HG03108 (cell line): ENCODE data around the gene IFT52.
"Not testable (repeated sequence)": the region's sequence is repeated elsewhere in the genome, so short reads cannot be mapped to it uniquely, and the experiment has no call there.

ENCODE experiments used
- ATAC-seq: cut with Tn5 transposase; IDR thresholded peaks from one replicate; pipeline ENCODE4 v1.9.1; 2021; ENCODE audit warnings: moderate library complexity; ENCODE audit not compliant: unreplicated experiment

The IFT52 gene

DNA sequence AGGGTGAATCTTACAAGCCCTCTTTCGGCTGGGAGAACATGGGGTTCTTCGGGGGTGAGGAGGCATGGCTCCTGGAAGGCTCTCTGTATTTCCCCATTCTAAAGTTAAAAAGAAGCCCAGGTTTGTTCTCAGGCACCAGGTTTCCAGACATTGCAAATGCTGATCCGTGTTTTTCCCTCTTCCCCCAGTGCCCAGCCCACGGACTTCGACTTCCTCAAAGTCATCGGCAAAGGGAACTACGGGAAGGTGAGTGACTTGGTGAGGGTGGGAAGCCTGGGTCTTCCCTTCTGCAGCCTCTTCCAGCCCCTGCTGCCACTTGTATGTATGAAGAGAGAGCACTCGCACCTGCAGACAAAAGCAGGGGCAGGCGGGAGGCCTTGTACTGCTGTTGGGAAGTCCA lies 23.3 kb upstream of the IFT52 start:
- ATAC-seq: no peak

DNA sequence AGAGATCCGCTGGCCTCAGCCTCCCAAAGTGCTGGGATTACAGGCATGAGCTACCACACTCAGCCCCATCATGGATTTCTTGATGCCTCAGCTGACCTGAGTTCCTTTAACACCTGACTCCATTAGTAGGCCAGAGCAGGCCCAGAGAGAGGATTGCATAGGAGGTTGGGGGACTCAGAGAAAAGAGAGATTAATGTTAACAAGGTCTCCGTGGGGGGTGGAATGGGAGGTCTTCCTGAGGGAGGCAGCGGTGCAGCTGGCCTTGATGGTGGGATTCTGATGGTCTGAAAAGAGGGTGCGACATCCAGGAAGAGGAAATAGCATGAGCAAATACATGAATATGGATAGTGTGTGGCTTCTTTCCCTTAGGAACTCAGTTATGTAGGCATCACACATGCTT lies 22.0 kb upstream of the IFT52 start:
- no peak for ATAC-seq

DNA sequence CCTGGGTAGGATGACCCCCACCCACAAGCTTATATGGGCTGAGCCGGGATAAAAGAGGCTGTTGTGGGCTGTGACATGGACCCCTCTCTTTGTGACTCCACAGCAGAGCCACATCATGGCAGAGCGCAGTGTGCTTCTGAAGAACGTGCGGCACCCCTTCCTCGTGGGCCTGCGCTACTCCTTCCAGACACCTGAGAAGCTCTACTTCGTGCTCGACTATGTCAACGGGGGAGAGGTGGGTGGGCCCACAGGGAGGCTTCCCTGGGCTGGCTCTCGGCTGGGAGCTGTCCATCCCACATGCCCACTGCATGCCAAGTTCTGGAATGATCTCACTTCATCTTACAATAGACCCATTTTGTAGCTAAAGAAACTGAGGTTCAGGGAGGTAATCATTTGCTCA lies 21.5 kb upstream of the IFT52 start:
- ATAC-seq: no peak

DNA sequence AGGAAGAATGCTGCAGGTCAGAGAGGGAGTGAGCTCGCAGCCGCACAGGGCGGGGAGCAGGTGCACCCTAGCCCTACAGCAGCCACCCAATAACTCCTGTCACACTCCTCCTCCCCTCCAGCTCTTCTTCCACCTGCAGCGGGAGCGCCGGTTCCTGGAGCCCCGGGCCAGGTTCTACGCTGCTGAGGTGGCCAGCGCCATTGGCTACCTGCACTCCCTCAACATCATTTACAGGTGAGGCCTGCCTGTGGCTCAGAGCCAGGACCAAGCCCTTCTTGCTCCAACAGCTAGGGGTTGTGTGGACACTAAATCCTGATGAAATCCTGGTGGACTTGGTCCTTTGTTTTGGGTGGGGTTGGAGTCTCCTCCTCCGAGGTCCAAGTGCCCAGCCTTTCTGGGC lies 20.2 kb upstream of the IFT52 start:
- ATAC-seq: no peak

DNA sequence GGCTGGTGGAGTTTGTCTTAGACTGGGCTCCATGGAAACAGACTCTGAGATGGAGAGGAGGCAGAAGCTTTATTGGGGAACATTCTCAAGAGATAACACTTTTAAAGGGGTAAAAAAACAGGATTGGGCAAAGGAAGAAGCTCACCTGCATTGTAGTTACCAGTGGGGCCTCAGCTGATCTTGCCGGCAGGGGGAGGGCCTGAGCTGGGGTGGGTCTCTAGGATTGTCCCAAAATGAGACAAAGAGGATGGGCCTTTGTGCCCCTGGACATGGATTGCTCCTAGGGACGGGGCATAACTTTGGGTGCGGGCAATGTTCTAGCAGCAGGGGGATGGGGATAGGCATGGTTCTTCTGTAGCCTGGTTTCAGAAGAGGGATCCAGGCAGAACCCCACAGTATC lies 19.4 kb upstream of the IFT52 start:
- ATAC-seq: no peak

DNA sequence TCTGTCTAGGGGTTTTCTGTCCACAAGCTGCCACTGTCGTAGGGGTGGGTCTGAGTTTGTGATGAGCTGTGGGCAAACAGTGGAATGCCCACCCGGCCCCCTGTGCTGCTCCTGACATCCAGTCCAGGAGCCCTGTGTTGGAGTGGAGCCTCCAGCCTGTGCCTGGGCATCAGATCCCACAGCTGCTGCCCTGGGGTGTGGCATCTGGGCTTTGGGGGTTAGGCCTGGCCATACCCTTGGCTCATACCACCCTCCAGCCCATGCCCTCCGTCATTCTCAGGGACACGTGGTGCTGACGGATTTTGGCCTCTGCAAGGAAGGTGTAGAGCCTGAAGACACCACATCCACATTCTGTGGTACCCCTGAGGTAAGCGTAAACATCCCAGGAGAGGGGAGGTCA lies 19.0 kb upstream of the IFT52 start:
- ATAC-seq: no peak

DNA sequence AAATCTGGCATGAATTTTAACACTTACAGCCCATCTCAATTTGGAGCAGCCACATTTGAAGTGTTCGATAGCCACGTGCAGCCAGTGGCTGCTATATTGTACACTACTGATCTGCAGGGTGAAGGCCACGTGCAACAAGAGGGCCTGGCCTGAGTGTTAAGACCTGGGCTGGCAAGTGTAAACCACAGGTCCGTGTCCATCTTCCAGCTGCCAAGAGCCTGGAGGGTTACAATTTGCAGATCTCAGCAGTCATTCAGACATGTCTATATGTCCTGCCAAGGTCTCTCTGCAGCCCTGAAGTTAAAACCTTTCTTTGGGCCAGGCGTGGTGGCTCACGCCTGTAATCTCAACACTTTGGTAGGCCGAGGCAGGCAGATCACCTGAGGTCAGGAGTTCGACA lies 17.8 kb upstream of the IFT52 start:
- no peak for ATAC-seq

DNA sequence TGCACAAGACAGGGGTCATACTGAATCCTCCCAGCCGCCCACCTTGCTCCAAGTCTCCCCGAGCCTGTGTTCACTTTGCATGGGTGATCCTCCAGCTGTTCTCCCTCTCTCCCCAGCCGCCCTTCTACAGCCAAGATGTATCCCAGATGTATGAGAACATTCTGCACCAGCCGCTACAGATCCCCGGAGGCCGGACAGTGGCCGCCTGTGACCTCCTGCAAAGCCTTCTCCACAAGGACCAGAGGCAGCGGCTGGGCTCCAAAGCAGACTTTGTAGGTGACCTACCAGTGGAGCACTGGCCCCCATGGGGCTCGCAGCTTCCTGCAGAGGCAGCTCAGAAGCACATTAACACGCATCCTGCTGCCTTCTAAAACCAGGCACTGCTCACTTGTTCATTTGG lies 14.6 kb upstream of the IFT52 start:
- no peak for ATAC-seq

DNA sequence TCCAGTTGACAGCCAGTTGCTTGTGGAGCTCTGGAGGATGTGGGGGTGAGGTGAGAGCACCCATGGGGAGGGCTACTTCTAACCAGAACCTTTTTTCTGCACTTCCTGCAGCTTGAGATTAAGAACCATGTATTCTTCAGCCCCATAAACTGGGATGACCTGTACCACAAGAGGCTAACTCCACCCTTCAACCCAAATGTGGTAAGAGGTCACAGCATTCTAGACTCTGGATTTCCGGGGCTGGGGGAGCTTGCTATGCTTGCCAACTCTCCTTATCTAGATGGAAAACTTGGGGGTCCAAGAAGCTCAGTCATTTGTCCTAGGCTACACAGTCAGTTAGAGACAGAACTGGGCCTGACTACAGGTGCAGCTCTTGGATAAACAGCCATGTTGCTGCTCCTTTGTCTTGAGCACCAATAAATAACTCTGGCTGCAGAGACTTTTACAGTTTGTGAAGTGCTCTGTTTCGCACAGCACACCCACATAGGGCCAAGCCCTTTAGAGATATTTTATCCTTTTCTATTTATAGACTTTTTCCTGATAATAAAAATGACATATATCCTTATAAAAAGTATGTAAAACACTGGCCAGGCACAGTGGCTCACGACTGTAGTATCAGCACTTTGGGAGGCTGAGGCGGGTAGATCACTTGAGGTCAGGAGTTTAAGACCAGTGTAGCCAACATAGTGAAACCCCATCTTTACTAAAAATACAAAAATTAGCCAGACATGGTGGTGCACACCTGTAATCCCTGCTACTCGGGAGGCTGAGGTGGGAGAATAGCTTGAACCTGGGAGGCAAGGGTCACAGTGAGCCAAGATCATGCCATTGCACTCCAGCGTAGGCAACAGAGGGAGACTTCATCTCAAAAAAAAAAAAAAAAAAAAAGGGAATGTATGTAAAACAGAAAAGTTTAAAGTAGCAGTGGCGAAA lies 10.6 kb upstream of the IFT52 start:
- no peak for ATAC-seq

DNA sequence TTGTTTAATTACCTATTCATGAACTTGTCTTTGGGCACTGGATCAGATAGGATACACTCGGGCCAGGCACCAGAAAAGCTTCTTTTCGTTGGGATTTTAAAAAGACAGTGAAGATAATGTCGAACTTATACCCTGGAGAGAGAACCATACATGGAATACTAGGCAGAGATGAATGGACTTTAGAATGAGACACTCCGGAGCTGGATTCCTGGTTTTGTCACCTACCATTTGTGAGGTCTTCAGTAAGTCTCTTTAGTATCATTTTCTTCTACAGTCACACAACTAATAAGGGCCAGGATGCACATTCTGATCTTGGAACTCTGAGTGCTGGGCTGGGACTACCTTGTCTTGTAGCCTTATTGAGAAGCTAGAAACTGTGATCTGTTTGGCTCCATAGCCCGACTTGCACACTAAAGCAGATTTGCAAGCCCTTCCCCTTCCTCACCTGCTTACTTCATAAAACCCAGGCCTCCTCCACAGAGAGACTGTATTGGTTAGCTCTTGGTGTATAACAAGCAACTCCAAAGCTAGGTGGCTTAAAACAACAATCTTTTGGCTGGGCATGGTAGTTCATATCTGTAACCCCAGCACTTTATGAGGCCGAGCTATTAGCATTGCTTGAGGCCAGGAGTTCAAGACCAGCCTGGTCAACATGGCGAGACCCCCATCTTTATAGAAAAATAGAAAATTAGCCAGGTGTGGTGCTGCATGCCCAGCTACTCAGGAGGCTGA lies 7.4 kb upstream of the IFT52 start:
- no peak for ATAC-seq

DNA sequence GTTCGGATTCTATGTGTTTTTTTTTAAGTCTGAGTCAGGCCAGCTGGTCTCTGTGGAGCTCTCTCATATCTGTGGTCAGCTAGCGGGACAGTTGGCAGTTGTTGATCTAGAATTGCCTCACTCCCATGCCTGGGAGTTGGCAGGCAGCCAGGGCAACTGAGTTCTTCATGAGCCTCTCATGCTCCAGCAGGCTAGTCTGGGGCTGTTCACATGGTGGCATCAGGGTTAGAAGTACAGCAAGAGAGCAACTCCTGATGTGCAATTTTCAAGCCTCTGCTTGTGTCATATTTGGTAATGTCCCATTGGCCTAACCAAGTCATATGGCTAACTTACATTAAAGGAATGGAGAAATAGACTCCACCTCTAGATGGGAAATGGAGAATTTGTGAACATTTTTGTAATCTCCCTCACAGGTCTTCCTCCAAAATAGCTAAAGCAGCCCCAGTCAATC lies 6.7 kb upstream of the IFT52 start:
- no peak for ATAC-seq

DNA sequence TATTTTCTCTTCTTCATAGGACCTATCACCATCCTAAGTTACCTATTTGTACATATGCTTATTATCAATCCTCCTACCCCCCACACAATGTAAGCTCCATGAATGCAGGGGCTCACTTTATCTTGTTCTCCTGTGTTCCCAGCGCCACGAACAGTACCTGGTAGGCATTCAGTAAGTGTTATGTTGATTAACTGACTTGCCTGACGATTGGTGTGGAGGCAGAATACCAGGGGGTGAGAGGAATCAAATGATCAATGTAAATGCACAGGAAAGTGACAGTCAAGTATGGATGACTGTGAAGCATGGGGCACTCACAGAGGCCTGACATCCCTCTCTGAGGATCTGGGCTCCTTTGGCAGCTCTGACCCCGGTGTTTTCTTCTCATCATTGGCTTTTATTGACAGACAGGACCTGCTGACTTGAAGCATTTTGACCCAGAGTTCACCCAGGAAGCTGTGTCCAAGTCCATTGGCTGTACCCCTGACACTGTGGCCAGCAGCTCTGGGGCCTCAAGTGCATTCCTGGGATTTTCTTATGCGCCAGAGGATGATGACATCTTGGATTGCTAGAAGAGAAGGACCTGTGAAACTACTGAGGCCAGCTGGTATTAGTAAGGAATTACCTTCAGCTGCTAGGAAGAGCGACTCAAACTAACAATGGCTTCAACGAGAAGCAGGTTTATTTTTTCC lies 6.1 kb upstream of the IFT52 start:
- no peak for ATAC-seq

DNA sequence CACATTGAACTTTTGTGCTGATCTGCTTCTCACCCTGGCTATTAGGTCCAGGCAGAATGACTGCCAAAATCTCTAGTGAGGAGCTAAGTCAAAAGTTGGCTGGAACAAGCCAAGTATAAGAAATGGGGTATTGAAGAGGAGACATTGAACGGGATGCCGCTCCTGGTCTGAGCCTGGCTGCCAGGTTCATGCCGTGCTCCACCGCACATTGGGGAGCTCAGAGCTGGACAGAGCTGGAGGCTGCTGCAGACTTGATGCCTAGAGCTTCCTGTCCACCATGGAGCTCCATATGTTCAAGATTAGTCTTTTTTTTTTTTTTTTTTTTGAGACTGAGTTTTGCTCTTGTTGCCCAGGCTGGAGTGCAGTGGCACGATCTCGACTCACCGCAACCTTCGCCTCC lies 4.1 kb upstream of the IFT52 start:
- ATAC-seq: no peak

DNA sequence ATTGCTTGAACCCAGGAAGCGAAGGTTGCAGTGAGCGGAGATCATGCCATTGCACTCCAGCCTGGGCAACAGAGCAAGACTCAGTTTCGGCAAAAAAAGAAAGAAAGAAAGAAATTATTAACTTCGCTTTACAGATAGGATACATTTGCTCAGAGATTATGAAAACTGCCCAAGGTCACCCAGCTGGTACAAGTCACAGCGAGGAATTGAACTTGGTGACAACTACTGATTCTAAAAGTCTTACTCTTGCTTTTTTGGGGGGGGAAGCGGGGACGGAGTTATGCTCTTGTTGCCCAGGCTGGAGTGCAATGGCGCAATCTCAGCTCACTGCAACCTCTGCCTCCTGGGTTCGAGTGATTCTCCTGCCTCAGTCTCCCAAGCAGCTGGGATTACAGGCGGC lies 2.2 kb upstream of the IFT52 start:
- not testable (repeated sequence) for ATAC-seq

DNA sequence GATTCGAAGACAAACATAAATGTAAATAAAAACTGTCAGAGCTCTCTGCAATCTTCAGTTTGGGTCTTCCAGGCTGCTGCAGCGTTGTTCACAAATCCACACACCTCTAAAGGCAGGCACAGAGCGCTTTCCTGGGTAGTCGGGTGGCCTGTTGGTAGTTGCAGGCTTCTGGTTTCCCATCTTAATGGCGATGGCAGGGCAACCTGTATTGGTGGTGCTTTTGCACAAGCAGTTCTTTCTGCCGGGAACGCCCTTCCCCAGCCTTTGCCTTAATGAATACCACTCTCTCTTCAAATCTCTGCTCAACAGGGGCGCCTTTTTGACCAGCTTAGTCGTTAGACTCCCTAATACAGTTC lies 723 bp upstream of the IFT52 start:
- no peak for ATAC-seq

DNA sequence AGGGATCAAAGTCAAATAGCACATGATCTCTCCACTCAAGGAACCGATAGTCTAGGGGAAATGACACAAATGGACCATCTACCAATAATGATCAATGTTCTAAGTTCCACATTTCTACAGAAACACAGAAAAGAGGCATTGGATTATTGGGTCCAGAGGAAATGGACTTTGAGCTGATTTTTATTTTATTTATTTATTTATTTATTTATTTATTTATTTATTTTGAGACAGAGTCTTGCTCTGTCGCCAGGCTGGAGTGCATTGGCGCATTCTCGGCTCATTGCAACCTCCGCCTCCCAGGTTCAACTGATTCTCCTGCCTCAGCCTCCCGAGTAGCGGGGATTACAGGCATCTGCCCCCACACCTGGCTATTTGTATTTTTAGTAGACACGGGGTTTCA lies 11.2 kb downstream of the IFT52 start:
- ATAC-seq: not testable (repeated sequence)

DNA sequence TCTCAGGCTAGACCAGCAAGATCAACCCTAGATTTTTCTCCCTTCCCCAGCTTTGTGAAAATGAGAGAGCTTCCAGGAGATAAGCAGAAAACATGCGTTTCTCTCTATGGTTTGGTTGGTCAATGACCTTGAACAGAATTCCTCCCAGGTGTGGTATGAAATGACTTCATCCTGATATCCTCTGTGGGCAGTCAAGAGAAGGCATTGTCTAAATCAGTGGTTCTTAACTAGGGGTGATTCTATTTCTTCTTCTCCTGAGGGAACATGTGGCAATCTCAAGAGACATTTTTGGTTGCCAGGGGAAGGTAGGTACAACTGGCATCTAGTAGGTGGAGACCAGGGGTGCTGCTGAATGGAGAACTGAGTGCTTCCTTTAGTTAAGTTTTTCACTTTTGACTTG lies 12.4 kb downstream of the IFT52 start:
- no peak for ATAC-seq

DNA sequence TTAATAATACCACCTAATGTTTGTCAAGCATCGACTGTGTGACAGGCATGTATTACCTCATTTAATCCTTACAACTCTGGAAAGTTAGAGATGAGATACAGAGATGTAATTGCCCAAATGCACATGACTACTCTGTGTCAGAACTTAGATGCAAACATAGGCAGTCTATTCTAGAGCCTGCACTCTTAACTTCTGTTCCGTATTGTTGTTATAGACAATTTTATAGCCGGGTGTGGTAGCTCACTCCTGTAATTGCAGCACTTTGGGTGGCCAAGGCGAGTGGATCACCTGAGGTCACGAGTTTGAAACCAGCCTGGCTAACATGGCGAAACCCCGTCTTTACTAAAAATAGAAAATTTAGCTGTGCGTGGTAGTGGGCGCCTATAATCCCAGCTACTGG lies 15.0 kb downstream of the IFT52 start:
- no peak for ATAC-seq

DNA sequence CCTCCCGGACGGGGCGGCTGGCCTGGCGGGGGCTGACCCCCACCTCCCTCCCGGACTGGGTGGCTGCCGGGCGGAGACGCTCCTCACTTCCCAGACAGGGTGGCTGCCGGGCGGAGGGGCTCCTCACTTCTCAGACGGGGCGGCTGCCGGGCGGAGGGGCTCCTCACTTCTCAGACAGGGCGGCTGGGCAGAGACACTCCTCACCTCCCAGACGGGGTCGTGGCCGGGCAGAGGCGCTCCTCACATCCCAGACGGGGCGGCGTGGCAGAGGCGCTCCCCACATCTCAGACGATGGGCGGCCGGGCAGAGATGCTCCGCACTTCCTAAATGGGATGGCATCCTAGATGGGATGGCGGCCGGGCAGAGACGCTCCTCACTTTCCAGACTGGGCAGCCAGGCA lies 16.5 kb downstream of the IFT52 start:
- not testable (repeated sequence) for ATAC-seq

DNA sequence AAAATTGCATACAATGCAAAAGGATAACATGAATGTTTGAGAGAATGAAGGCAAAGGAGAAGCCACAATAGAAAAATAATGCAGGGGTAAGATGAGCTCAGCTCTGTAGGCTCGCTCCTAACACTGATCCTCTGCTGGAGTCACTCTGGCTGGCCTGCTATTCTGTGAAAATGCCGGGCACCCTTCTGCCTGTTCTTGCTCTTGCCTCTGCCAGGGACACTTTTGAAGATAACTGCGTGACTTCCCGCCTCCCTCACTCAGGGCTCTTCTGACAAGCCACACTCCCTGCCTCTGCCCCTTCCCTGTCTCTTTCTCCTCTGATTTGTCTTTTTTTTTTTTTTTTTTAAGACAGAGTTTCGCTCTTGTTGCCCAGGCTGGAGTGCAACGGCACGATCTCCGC lies 40.9 kb downstream of the IFT52 start:
- ATAC-seq: no peak

DNA sequence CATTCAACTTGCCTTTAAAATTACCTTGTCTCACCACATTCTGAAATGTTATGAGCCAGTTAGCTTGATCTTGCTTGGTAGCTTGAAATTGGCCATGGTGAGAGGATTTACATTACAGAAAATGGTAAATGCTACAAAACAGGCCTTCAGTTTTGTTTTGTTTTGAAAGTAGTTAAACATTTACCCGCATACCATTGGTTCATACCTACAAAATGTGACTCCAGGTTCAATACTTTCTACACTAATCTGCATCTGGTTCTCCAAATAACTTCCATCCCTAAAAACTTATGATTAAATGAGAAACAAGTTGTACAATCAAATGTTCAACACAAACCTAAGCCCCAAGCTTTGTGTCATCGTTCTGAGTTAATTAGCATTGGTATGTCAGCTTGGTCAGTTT lies 45.7 kb downstream of the IFT52 start:
- ATAC-seq: no peak

DNA sequence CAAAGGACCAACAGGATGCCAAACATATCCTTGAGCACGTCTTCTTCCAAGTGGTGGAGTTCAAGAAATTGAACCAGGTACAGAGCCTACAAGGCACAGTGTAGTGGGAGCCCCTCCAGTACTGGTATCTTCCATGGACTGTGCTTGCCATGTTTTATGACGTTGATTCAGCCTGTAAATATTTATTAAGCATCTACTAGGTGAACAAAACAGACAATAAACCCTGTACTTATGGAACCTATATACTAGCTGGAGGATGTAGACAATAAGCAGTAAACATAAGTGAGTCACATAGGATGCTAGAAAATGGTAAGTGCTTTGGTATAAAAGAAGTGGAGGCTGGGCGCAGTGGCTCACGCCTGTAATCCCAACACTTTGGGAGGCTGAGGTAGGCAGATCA lies 51.8 kb downstream of the IFT52 start:
- ATAC-seq: no peak
